WTC11 (cell line): ENCODE results near the gene NBPF8. TPM values are rescaled to one million over a fixed set of nuclear protein-coding genes. Genes with fewer than 3 reads are reported as not detected.
"Not testable (repeated sequence)": the region's sequence is repeated elsewhere in the genome, so short reads cannot be mapped to it uniquely, and the experiment has no call there.

Experiments used
- ATAC-seq: fragments of 200-7000 bp; cut with Tn5 transposase; 2 replicates; pipeline ENCODE4 v1.10.0; 2021; ENCODE audit warnings: mild to moderate bottlenecking, moderate library complexity
- CTCF ChIA-PET: fragments of 300-600 bp; sonication (Branson Sonifier 250); formaldehyde crosslinking; loops from one replicate; lab custom pipeline; 2021; ENCODE audit warnings: antibody characterized with exemption; lab: Charles Lee
- POLR2A ChIA-PET: fragments of 350-600 bp; sonication (Branson Sonifier 250); formaldehyde crosslinking; loops from one replicate; lab custom pipeline; 2021; ENCODE audit warnings: antibody characterized with exemption; lab: Charles Lee
- DNase-seq: peaks from one replicate; pipeline ENCODE4 v3.0.0; 2021; ENCODE audit warnings: low spot score
- H3K27ac Mint-ChIP-seq: 2 replicates; pipeline ENCODE4 v1.8.0; 2021; ENCODE audit warnings: mixed read lengths
- H3K27me3 Mint-ChIP-seq: 2 replicates; pipeline ENCODE4 v1.8.0; 2021; ENCODE audit warnings: low read depth, mild to moderate bottlenecking, moderate library complexity, mixed read lengths
- H3K36me3 Mint-ChIP-seq: 2 replicates; pipeline ENCODE4 v1.8.0; 2021; ENCODE audit warnings: mixed read lengths
- H3K4me1 Mint-ChIP-seq: 2 replicates; pipeline ENCODE4 v1.8.0; 2022; ENCODE audit warnings: mixed read lengths
- H3K4me3 Mint-ChIP-seq: 2 replicates; pipeline ENCODE4 v1.8.0; 2021; ENCODE audit warnings: mild to moderate bottlenecking, moderate library complexity, mixed read lengths
- H3K9me3 Mint-ChIP-seq: 2 replicates; pipeline ENCODE4 v1.8.0; 2021; ENCODE audit warnings: mixed read lengths
- total RNA-seq: library from RNA; stranded (reverse); gene quantifications from 3 replicates; pipeline ENCODE4 v1.2.3, GENCODE V29; 2021

Gene NBPF8
- total RNA-seq, 1 experiment from 2014 or later = 1.2 TPM

DNA sequence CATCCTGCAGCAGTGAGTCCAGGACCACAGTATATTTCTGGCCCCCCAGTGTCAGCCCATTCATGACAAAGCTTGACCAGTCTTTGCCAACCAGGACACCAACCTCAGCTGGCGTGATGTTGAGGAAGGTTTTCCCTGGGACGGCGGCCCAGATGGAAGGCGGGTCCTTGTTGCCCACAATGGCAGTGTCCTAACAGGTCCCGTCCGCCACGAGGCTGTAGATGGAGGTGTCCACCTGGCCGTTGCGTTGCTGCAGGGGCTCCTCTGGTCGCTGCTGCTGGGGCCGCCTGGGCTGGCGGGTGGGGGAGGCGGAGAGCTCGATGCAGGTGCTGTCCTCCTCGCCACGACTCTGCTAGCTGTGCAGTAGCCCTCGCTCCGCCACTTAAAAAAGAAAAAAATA lies 19.0 kb downstream of the NBPF8 start:
- H3K27ac Mint-ChIP-seq, POLR2A ChIA-PET, H3K36me3 Mint-ChIP-seq, DNase-seq, H3K9me3 Mint-ChIP-seq, H3K27me3 Mint-ChIP-seq, H3K4me1 Mint-ChIP-seq, H3K4me3 Mint-ChIP-seq, ATAC-seq, CTCF ChIA-PET: not testable (repeated sequence)

DNA sequence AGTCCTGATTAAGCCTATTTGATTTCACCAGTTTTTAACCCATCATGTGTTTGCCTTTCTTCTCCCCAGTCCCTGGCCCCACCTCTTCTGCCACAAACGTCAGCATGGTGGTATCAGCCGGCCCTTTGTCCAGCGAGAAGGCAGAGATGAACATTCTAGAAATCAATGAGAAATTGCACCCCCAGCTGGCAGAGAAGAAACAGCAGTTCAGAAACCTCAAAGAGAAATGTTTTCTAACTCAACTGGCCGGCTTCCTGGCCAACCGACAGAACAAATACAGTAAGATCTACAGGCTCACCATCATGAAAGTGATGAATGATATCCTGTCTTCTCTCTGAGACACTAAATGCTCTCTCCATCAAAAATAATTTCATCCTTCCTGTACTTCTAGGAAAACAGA lies 34.3 kb downstream of the NBPF8 start:
- H3K27ac Mint-ChIP-seq, H3K27me3 Mint-ChIP-seq, ATAC-seq, H3K36me3 Mint-ChIP-seq, DNase-seq, H3K9me3 Mint-ChIP-seq, H3K4me1 Mint-ChIP-seq, POLR2A ChIA-PET, CTCF ChIA-PET, H3K4me3 Mint-ChIP-seq: not testable (repeated sequence)

Other genes with a start within 250 kb of the NBPF8 start
- gene SEC22B, start 238.5 kb upstream of the NBPF8 start, total RNA-seq = 9.5 to 11.5 TPM (median 9.9 TPM) in 3 replicates